GM12875 (cell line): Measurements from ENCODE around the gene SLAIN2.

Source experiments
- H3K4me3 ChIP-seq: one replicate; pipeline ENCODE4 v1.5.1; 2011; ENCODE audit warnings: low read depth, low read length, control low read depth
- TF ChIP-seq, protein P1 (sequence below): IDR thresholded peaks from 2 replicates; pipeline ENCODE4 v1.5.1; 2011; ENCODE audit warnings: low read depth, mild to moderate bottlenecking, control low read depth, inconsistent platforms, low read length, moderate library complexity, borderline replicate concordance; ENCODE audit not compliant: insufficient read depth

The SLAIN2 gene

GRCh38 chr4:48343035-48343434 lies 1.7 kb downstream of the SLAIN2 start:
- TF ChIP-seq, protein P1, sequence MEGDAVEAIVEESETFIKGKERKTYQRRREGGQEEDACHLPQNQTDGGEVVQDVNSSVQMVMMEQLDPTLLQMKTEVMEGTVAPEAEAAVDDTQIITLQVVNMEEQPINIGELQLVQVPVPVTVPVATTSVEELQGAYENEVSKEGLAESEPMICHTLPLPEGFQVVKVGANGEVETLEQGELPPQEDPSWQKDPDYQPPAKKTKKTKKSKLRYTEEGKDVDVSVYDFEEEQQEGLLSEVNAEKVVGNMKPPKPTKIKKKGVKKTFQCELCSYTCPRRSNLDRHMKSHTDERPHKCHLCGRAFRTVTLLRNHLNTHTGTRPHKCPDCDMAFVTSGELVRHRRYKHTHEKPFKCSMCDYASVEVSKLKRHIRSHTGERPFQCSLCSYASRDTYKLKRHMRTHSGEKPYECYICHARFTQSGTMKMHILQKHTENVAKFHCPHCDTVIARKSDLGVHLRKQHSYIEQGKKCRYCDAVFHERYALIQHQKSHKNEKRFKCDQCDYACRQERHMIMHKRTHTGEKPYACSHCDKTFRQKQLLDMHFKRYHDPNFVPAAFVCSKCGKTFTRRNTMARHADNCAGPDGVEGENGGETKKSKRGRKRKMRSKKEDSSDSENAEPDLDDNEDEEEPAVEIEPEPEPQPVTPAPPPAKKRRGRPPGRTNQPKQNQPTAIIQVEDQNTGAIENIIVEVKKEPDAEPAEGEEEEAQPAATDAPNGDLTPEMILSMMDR: no peak
- peak overlapping the region; percentile 97 for H3K4me3 ChIP-seq

- TF ChIP-seq, protein P1: no peak
- no peak overlapping the region for H3K4me3 ChIP-seq
Measured at GRCh38 chr4:48343551-48343950, 2.2 kb downstream of the SLAIN2 start.

DNA sequence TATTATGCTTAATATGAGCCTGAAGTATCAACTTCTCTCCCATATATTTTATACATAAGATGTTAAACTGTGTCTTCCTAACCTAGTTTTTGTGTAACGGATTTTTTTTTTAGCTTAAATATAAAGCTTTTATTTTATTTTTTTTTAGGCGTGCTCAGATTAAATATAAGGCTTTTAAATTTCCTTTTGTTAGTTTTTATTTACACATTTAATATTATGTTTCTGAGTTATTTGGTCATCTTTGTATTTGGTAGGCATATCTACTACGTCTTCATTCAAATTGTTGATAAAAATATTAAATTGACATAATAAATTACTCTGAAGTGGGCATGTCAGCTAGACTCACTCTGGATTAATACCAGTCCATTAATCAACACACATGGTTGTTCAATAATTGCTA lies 4.2 kb downstream of the SLAIN2 start:
- H3K4me3 ChIP-seq: no peak overlapping the region
- TF ChIP-seq, protein P1: no peak

GRCh38 chr4:48346594-48346993 lies 5.3 kb downstream of the SLAIN2 start:
- H3K4me3 ChIP-seq: no peak overlapping the region
- TF ChIP-seq, protein P1: no peak

- TF ChIP-seq, protein P1: no peak
- no peak overlapping the region for H3K4me3 ChIP-seq
Measured at GRCh38 chr4:48347282-48347921, 6.1 kb downstream of the SLAIN2 start.

DNA sequence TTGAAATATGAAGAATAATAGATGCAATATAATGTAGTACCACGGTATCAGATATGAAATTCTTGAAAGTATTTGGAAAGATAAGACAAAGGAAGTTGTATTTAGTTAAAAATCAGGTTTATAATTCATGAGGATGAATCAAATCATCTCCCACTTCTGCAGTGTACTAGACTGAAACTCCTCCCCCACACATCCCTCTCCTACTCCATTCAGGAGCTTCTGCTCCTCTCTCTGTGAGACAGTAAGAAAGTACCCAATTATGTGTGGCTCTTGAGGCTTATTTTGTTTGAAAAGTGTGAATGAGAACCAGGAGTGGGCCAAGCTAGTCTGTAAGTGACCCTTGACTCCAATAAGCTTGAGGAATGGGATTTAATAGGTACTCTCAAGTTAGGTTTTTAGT lies 9.5 kb downstream of the SLAIN2 start:
- H3K4me3 ChIP-seq: no peak overlapping the region
- TF ChIP-seq, protein P1: no peak

DNA sequence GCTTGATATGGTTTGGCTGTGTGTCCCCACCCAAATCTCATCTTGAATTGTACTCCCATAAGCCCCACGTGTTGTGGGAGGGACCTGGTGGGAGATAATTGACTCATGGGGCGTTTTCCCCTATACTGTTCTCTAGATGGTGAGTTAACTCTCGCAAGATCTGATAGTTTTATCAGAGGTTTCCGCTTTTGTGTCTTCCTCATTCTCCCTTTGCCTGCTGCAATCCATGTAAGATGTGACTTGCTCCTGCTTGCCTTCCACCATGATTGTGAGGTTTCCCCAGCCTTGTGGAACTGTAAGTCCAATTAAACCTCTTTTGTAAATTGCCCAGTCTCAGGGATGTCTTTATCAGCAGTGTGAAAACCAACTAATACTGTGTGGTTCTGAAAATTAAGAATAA lies 11.5 kb downstream of the SLAIN2 start:
- H3K4me3 ChIP-seq: no peak overlapping the region
- TF ChIP-seq, protein P1: no peak
